Naive thymus-derived CD8-positive, alpha-beta T cell (primary cell): ENCODE measurements around the gene STOML3. TPM values are rescaled to one million over a fixed set of nuclear protein-coding genes. Genes with fewer than 3 reads are reported as not detected.

Source experiments
- ATAC-seq, 2 donors: fragments of 150-1000 bp; cut with Tn5 transposase in 1 of 2; sonication (Bioruptor Pico), chemical (Tn5 transposase) in 1 of 2; 1 replicate in 1 of 2; 2 replicates in 1 of 2; pipeline ENCODE4 v1.10.0; 2021; ENCODE audit warnings: mild to moderate bottlenecking in 2 of 2, moderate library complexity in 2 of 2
- POLR2A ChIA-PET: fragments of 350-600 bp; sonication (Branson Sonifier 250); formaldehyde crosslinking; loops from one replicate; lab custom pipeline; 2021; ENCODE audit warnings: antibody characterized with exemption; lab: Charles Lee
- DNase-seq, 10 donors: peaks; one replicate each; pipeline versions ENCODE4 v3.0.0 to v3.0.0-alpha.2; 2020 to 2022
- H3K27ac Mint-ChIP-seq, 10 donors: one replicate each; pipeline ENCODE4 v1.8.0; 2020 to 2022; ENCODE audit warnings: mild to moderate bottlenecking in 10 of 10, mixed read lengths in 10 of 10, moderate library complexity in 4 of 10, inconsistent platforms in 1 of 10
- H3K27me3 Mint-ChIP-seq, 5 donors: one replicate each; pipeline ENCODE4 v1.8.0; 2021 to 2022; ENCODE audit warnings: mixed read lengths in 5 of 5
- H3K36me3 Mint-ChIP-seq, 3 donors: one replicate each; pipeline ENCODE4 v1.8.0; 2020 to 2022; ENCODE audit warnings: mixed read lengths in 3 of 3, mild to moderate bottlenecking in 2 of 3, inconsistent platforms in 1 of 3
- H3K4me1 Mint-ChIP-seq, 4 donors: one replicate each; pipeline ENCODE4 v1.8.0; 2021 to 2022; ENCODE audit warnings: mixed read lengths in 4 of 4
- H3K4me3 Mint-ChIP-seq, 10 donors: one replicate each; pipeline ENCODE4 v1.8.0; 2020 to 2022; ENCODE audit warnings: mild to moderate bottlenecking in 10 of 10, mixed read lengths in 10 of 10, moderate library complexity in 6 of 10, inconsistent platforms in 1 of 10
- H3K9me3 Mint-ChIP-seq, 9 donors: one replicate each; pipeline ENCODE4 v1.8.0; 2020 to 2022; ENCODE audit warnings: mixed read lengths in 9 of 9, mild to moderate bottlenecking in 3 of 9, inconsistent platforms in 1 of 9, moderate library complexity in 1 of 9
- polyA plus RNA-seq, 3 donors: library from polyadenylated mRNA; unstranded; fragments of 300-500 nt; fragmentation: Illumina TruSeq; gene quantifications; one replicate each; pipeline ENCODE4 v1.2.3, GENCODE V29; 2021
- total RNA-seq, 8 experiments: library from RNA in 2 of 8; stranded (reverse) in 2 of 8; gene quantifications; one replicate each; pipeline ENCODE4 v1.2.3 and lab custom pipeline; 2021 to 2026

The STOML3 gene
- total and polyA plus RNA-seq, 5 experiments from 2014 or later, result not detected

GRCh38 chr13:38947054-38947453 lies 43.6 kb downstream of the STOML3 start:
- peaks cover 0 to 10% (median 0%) of the 10 kb centered on the region in 9 donors for H3K9me3 Mint-ChIP-seq
- POLR2A ChIA-PET, result no interaction called here
- H3K36me3 Mint-ChIP-seq, result peaks cover 0 to 10% (median 0%) of the 10 kb centered on the region in 3 donors
- DNase-seq (no peak), ATAC-seq (no peak)
- no peak overlapping the region for H3K27ac Mint-ChIP-seq
- H3K27me3 Mint-ChIP-seq, result peaks cover 4 to 18% (median 7%) of the 10 kb centered on the region in 5 donors
- no peaks in the 10 kb centered on the region for H3K4me1 Mint-ChIP-seq
- H3K4me3 Mint-ChIP-seq, result no peak overlapping the region

- POLR2A ChIA-PET, result no interaction called here
- no peak overlapping the region for H3K27ac Mint-ChIP-seq
- peaks cover 4 to 18% (median 8%) of the 10 kb centered on the region in 5 donors for H3K27me3 Mint-ChIP-seq
- no peaks in the 10 kb centered on the region for H3K4me1 Mint-ChIP-seq
- H3K9me3 Mint-ChIP-seq, result peaks cover 0 to under 1% (median 0%) of the 10 kb centered on the region in 9 donors
- no peak overlapping the region for H3K4me3 Mint-ChIP-seq
- no peak for DNase-seq
- no peaks in the 10 kb centered on the region for H3K36me3 Mint-ChIP-seq
- ATAC-seq, result no peak
Measured at GRCh38 chr13:38944219-38944618, 46.4 kb downstream of the STOML3 start.

- no peak for ATAC-seq
- H3K27me3 Mint-ChIP-seq, result peaks cover 4 to 18% (median 8%) of the 10 kb centered on the region in 5 donors
- no peak for DNase-seq
Measured at GRCh38 chr13:38943231-38943630, 47.4 kb downstream of the STOML3 start.

GRCh38 chr13:38941353-38941945 lies 49.2 kb downstream of the STOML3 start:
- H3K9me3 Mint-ChIP-seq, result no peaks in the 10 kb centered on the region
- H3K36me3 Mint-ChIP-seq, result no peaks in the 10 kb centered on the region
- no peak overlapping the region for H3K27ac Mint-ChIP-seq
- peaks cover 2 to 13% (median 3%) of the 10 kb centered on the region in 5 donors for H3K27me3 Mint-ChIP-seq
- ATAC-seq, result no peak
- H3K4me3 Mint-ChIP-seq, result no peak overlapping the region
- DNase-seq, result no peak
- POLR2A ChIA-PET, result no interaction called here
- no peaks in the 10 kb centered on the region for H3K4me1 Mint-ChIP-seq

More at GRCh38 chr13:38943231-38943630, 47.4 kb downstream of the STOML3 start:
- Mint-ChIP-seq H3K9me3 (no peaks in the 10 kb centered on the region), H3K27ac (no peak overlapping the region), H3K4me1 (no peaks in the 10 kb centered on the region), H3K4me3 (no peak overlapping the region), H3K36me3 (no peaks in the 10 kb centered on the region)
- POLR2A ChIA-PET, result no interaction called here

GRCh38 chr13:38933786-38934185 lies 56.8 kb downstream of the STOML3 start:
- ATAC-seq (no peak), DNase-seq (no peak)
- H3K27ac Mint-ChIP-seq, result no peak overlapping the region
- H3K36me3 Mint-ChIP-seq, result no peaks in the 10 kb centered on the region
- H3K4me1 Mint-ChIP-seq, result peaks cover 0 to 2% (median 0%) of the 10 kb centered on the region in 4 donors
- H3K4me3 Mint-ChIP-seq, result no peak overlapping the region
- H3K9me3 Mint-ChIP-seq, result no peaks in the 10 kb centered on the region
- H3K27me3 Mint-ChIP-seq, result peaks cover 4 to 15% (median 8%) of the 10 kb centered on the region in 5 donors
- POLR2A ChIA-PET, result no interaction called here

- Mint-ChIP-seq H3K27ac (no peak overlapping the region), H3K36me3 (no peaks in the 10 kb centered on the region), H3K4me3 (no peak overlapping the region), H3K27me3 (peaks cover 12 to 79% (median 40%) of the 10 kb centered on the region in 5 donors), H3K4me1 (no peaks in the 10 kb centered on the region), H3K9me3 (no peaks in the 10 kb centered on the region)
- no peak for DNase-seq
- POLR2A ChIA-PET, result no interaction called here
- ATAC-seq, result no peak
Measured at GRCh38 chr13:38922170-38922569, 68.5 kb downstream of the STOML3 start.

- Mint-ChIP-seq H3K9me3 (no peaks in the 10 kb centered on the region), H3K4me1 (no peaks in the 10 kb centered on the region), H3K27ac (no peak overlapping the region), H3K36me3 (no peaks in the 10 kb centered on the region), H3K27me3 (peaks cover 11 to 77% (median 42%) of the 10 kb centered on the region in 5 donors), H3K4me3 (no peak overlapping the region)
- POLR2A ChIA-PET, result no interaction called here
- no peak for ATAC-seq
- DNase-seq, result no peak
Measured at GRCh38 chr13:38921081-38921480, 69.5 kb downstream of the STOML3 start.

Other genes with a start within 250 kb of the STOML3 start
- 10 to 100 TPM; 47.4 to 53.1 TPM for gene PROSER1, start 47.3 kb upstream of the STOML3 start, total RNA-seq
- 10 to 100 TPM in 2 of 3 donors, 1 to 10 TPM in 1; 6.8 to 14.7 (median 13.1) TPM for gene PROSER1, start 47.3 kb upstream of the STOML3 start, polyA plus RNA-seq
- gene NHLRC3, start 47.6 kb upstream of the STOML3 start, total RNA-seq, result 10 to 100 TPM; 36.2 to 42.3 TPM
- gene NHLRC3, start 47.6 kb upstream of the STOML3 start, polyA plus RNA-seq, result 1 to 10 TPM; 4.5 to 6.5 (median 5.5) TPM